ENCODE measurements around the gene TNFRSF13B. TPM values are rescaled to one million over a fixed set of nuclear protein-coding genes. Genes with fewer than 3 reads are reported as not detected.

Gene TNFRSF13B
- total RNA-seq, 1 donor from 2014 or later, result not detected

- Mint-ChIP-seq H3K27ac (ENCODE audit: unreplicated experiment) (no peak overlapping the region), H3K36me3 (ENCODE audit: unreplicated experiment) (no peaks in the 10 kb centered on the region), H3K4me3 (ENCODE audit: unreplicated experiment) (no peak overlapping the region), H3K9me3 (ENCODE audit: unreplicated experiment) (no peaks in the 10 kb centered on the region), H3K4me1 (ENCODE audit: unreplicated experiment) (no peaks in the 10 kb centered on the region), H3K27me3 (ENCODE audit: unreplicated experiment) (peaks cover 16% of the 10 kb centered on the region)
- no peak for TF ChIP-seq CTCF (IDR thresholded peaks at IDR 0.05)
- DNase-seq (ENCODE audit: extremely low spot score, unreplicated experiment), result no peak
Observed at GRCh38 chr17:16920628-16921020, 51.3 kb downstream of the TNFRSF13B start.

- Mint-ChIP-seq H3K9me3 (ENCODE audit: unreplicated experiment) (no peaks in the 10 kb centered on the region), H3K4me1 (ENCODE audit: unreplicated experiment) (no peaks in the 10 kb centered on the region), H3K4me3 (ENCODE audit: unreplicated experiment) (no peak overlapping the region), H3K36me3 (ENCODE audit: unreplicated experiment) (no peaks in the 10 kb centered on the region), H3K27ac (ENCODE audit: unreplicated experiment) (no peak overlapping the region), H3K27me3 (ENCODE audit: unreplicated experiment) (peaks cover 15% of the 10 kb centered on the region)
- TF ChIP-seq CTCF (IDR thresholded peaks at IDR 0.05), result no peak
- DNase-seq (ENCODE audit: extremely low spot score, unreplicated experiment), result peak; percentile 62
Observed at GRCh38 chr17:16919663-16920627, 52.0 kb downstream of the TNFRSF13B start.

GRCh38 chr17:16918443-16918842, 53.5 kb downstream of the TNFRSF13B start:
- H3K4me3 Mint-ChIP-seq (ENCODE audit: unreplicated experiment), result no peak overlapping the region
- no peak overlapping the region for H3K27ac Mint-ChIP-seq (ENCODE audit: unreplicated experiment)
- TF ChIP-seq CTCF (IDR thresholded peaks at IDR 0.05), result no peak
- H3K9me3 Mint-ChIP-seq (ENCODE audit: unreplicated experiment), result no peaks in the 10 kb centered on the region
- no peaks in the 10 kb centered on the region for H3K4me1 Mint-ChIP-seq (ENCODE audit: unreplicated experiment)
- peak; percentile 56 for DNase-seq (ENCODE audit: extremely low spot score, unreplicated experiment)
- no peaks in the 10 kb centered on the region for H3K36me3 Mint-ChIP-seq (ENCODE audit: unreplicated experiment)
- H3K27me3 Mint-ChIP-seq (ENCODE audit: unreplicated experiment), result peaks cover 14% of the 10 kb centered on the region

GRCh38 chr17:16917671-16918394, 54.1 kb downstream of the TNFRSF13B start:
- no peaks in the 10 kb centered on the region for H3K4me1 Mint-ChIP-seq (ENCODE audit: unreplicated experiment)
- no peak overlapping the region for H3K4me3 Mint-ChIP-seq (ENCODE audit: unreplicated experiment)
- H3K36me3 Mint-ChIP-seq (ENCODE audit: unreplicated experiment), result no peaks in the 10 kb centered on the region
- H3K9me3 Mint-ChIP-seq (ENCODE audit: unreplicated experiment), result no peaks in the 10 kb centered on the region
- no peak for TF ChIP-seq CTCF (IDR thresholded peaks at IDR 0.05)
- H3K27ac Mint-ChIP-seq (ENCODE audit: unreplicated experiment), result no peak overlapping the region
- peak; percentile 42 for DNase-seq (ENCODE audit: extremely low spot score, unreplicated experiment)
- peaks cover 14% of the 10 kb centered on the region for H3K27me3 Mint-ChIP-seq (ENCODE audit: unreplicated experiment)

GRCh38 chr17:16916557-16916920, 55.4 kb downstream of the TNFRSF13B start:
- H3K9me3 Mint-ChIP-seq (ENCODE audit: unreplicated experiment), result no peaks in the 10 kb centered on the region
- H3K36me3 Mint-ChIP-seq (ENCODE audit: unreplicated experiment), result no peaks in the 10 kb centered on the region
- peaks cover 9% of the 10 kb centered on the region for H3K27me3 Mint-ChIP-seq (ENCODE audit: unreplicated experiment)
- H3K27ac Mint-ChIP-seq (ENCODE audit: unreplicated experiment), result no peak overlapping the region
- no peak overlapping the region for H3K4me3 Mint-ChIP-seq (ENCODE audit: unreplicated experiment)
- DNase-seq (ENCODE audit: extremely low spot score, unreplicated experiment), result peak; percentile 70
- H3K4me1 Mint-ChIP-seq (ENCODE audit: unreplicated experiment), result no peaks in the 10 kb centered on the region
- TF ChIP-seq CTCF (IDR thresholded peaks at IDR 0.05), result no peak
